GM21723 (cell line): ENCODE results near the gene AHCYL1.

Experiments used
- ATAC-seq: cut with Tn5 transposase; IDR thresholded peaks from one replicate; pipeline ENCODE4 v1.9.1; 2021; ENCODE audit warnings: mild to moderate bottlenecking, moderate library complexity; ENCODE audit not compliant: unreplicated experiment

The AHCYL1 gene

GRCh38 chr1:109975718-109976117, 8.8 kb upstream of the AHCYL1 start:
- ATAC-seq: no peak

- ATAC-seq: no peak
These were observed 7.8 kb upstream of the AHCYL1 start for GRCh38 chr1:109976762-109977161.

GRCh38 chr1:109977225-109977624, 7.3 kb upstream of the AHCYL1 start:
- ATAC-seq: no peak

GRCh38 chr1:109977657-109978378, 6.7 kb upstream of the AHCYL1 start:
- no peak for ATAC-seq

- no peak for ATAC-seq
These were observed 5.6 kb upstream of the AHCYL1 start for GRCh38 chr1:109978761-109979488.

- no peak for ATAC-seq
These were observed 5.0 kb upstream of the AHCYL1 start for GRCh38 chr1:109979489-109980091.

- ATAC-seq: no peak
These were observed 4.1 kb upstream of the AHCYL1 start for GRCh38 chr1:109980324-109981003.

- ATAC-seq: no peak
These were observed 3.6 kb upstream of the AHCYL1 start for GRCh38 chr1:109981004-109981335.

- ATAC-seq: no peak
These were observed 980 bp upstream of the AHCYL1 start for GRCh38 chr1:109983380-109984189.

GRCh38 chr1:109984190-109984455, 442 bp upstream of the AHCYL1 start:
- ATAC-seq: peak; percentile 6

GRCh38 chr1:109985247-109986053, 885 bp downstream of the AHCYL1 start:
- no peak for ATAC-seq

- no peak for ATAC-seq
These were observed 1.5 kb downstream of the AHCYL1 start for GRCh38 chr1:109986054-109986444.

- ATAC-seq: no peak
These were observed 3.9 kb downstream of the AHCYL1 start for GRCh38 chr1:109988349-109988914.

- no peak for ATAC-seq
These were observed 5.1 kb downstream of the AHCYL1 start for GRCh38 chr1:109989506-109990301.

- no peak for ATAC-seq
These were observed 5.7 kb downstream of the AHCYL1 start for GRCh38 chr1:109990302-109990653.

GRCh38 chr1:109991400-109991925, 6.9 kb downstream of the AHCYL1 start:
- no peak for ATAC-seq

GRCh38 chr1:109993885-109994284, 9.3 kb downstream of the AHCYL1 start:
- ATAC-seq: no peak

- no peak for ATAC-seq
These were observed 10.1 kb downstream of the AHCYL1 start for GRCh38 chr1:109994654-109995053.

- no peak for ATAC-seq
These were observed 11.0 kb downstream of the AHCYL1 start for GRCh38 chr1:109995536-109995935.
